ENCODE data around the gene ASMTL.
"Not testable (repeated sequence)": the region's sequence is repeated elsewhere in the genome, so short reads cannot be mapped to it uniquely, and the experiment has no call there.

Gene ASMTL

GRCh38 chrX:1481636-1482529 lies 29.2 kb upstream of the ASMTL start:
- no peak for DNase-seq

- DNase-seq: no peak
Measured at GRCh38 chrX:1480082-1480785, 27.5 kb upstream of the ASMTL start.

GRCh38 chrX:1477801-1478458 lies 25.2 kb upstream of the ASMTL start:
- no peak for DNase-seq

- DNase-seq: no peak
Measured at GRCh38 chrX:1477229-1477628, 24.5 kb upstream of the ASMTL start.

- DNase-seq: no peak
Measured at GRCh38 chrX:1476682-1477081, 24.0 kb upstream of the ASMTL start.

GRCh38 chrX:1475881-1476280 lies 23.2 kb upstream of the ASMTL start:
- DNase-seq: no peak

DNA sequence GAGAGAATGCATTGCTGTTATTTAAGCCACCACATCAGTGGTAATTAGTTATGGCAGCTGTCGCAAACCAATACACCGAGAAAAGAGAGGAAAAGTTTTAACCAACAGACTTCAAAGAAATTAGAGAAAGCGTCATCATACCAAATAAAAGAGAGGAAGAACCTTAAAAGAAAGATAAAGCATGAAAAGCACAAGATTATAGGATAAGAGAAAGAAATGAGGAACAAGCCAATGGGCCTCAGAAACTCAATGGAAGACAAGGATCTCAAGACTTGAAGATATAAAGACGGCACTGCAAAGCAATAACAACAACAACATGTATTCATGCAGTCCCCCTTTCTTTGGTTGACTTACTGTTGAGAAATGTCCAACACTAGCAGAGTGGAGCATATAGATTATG lies 22.8 kb upstream of the ASMTL start:
- DNase-seq: no peak

DNA sequence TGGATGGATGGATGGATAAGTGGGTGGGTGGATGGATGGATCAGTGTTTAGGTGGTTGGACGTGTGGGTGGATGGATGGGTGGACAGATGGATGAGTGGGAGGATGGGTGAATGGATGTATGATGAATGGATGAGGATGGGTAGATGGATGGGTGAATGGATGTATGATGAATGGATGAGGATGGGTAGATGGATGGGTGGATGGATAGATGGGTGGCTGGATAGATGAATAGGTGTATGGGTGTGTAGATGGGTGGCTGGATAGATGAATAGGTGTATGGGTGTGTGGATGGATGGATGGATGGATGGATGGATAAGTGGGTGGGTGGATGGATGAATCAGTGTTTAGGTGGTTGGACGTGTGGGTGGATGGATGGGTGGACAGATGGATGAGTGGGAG lies 21.9 kb upstream of the ASMTL start:
- DNase-seq: not testable (repeated sequence)

DNA sequence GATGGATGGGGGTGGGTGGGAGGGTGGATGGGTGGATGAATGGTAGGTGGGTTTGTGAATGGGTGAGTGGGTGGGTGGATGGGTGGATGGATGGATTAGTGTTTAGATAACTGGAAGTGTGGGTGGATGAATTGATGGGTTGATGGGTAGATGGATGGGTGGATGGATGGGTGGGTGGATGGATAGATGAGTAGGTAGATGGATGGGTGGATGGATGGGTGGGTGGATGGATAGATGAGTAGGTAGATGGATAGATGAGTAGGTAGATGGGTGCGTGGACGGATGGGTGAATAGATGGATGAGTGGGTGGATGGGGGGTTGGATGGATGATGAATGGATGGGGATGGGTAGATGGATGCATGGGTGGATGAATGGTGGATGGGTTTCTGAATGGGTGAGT lies 20.3 kb upstream of the ASMTL start:
- DNase-seq: no peak

- DNase-seq: peak; percentile 36 to 53 (median 52)
Measured at GRCh38 chrX:1468250-1468772, 15.6 kb upstream of the ASMTL start.

DNA sequence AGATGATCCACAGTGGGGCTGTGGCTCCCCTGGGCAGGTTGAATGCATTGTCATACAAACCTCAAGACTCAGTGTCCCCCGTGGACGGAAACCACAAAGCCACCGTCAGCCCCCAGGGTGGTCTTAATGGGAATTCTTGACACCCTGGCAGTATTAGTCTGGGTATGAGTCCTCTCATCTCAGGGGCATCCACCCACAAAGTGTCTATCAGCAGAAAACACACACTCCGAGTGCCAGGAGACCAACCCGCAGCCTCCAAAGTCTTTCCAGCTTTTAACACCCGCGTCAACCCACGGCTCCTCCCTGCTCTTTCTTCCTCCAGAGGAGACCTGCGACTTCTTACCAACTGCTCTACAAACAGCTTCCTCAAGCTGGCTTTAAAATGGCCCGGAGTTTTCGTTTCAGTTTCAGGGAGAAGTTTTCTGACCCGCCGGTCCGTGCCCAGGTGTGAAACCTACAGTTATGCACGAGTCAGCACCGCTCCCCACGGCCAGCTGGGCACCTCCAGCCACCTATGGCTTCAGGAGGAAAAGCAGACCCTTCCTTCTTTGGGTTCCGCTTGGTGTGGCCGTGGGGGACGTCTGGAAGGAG lies 14.4 kb upstream of the ASMTL start:
- peak in 2 of 4 experiments; percentile 7 to 9 for DNase-seq

DNA sequence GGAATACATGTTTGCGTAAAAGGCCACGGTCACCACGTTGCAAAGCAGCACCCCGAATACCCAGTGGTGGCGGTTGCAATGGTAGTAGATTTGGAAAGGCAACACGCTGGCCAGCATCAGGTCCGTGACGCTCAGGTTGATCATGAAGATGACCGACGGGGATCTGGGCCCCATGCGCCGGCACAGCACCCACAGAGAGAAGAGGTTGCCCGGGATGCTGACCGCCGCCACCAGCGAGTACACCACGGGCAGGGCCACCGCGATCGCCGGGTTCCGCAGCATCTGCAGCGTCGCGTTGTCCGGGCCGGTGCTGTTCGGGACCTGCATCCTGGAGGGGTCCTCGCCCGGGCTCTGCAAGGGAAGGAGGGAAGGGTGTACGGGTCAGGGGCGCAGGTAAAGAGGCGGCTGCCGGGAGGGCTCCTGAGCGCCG lies 13.5 kb upstream of the ASMTL start:
- no peak for DNase-seq

DNA sequence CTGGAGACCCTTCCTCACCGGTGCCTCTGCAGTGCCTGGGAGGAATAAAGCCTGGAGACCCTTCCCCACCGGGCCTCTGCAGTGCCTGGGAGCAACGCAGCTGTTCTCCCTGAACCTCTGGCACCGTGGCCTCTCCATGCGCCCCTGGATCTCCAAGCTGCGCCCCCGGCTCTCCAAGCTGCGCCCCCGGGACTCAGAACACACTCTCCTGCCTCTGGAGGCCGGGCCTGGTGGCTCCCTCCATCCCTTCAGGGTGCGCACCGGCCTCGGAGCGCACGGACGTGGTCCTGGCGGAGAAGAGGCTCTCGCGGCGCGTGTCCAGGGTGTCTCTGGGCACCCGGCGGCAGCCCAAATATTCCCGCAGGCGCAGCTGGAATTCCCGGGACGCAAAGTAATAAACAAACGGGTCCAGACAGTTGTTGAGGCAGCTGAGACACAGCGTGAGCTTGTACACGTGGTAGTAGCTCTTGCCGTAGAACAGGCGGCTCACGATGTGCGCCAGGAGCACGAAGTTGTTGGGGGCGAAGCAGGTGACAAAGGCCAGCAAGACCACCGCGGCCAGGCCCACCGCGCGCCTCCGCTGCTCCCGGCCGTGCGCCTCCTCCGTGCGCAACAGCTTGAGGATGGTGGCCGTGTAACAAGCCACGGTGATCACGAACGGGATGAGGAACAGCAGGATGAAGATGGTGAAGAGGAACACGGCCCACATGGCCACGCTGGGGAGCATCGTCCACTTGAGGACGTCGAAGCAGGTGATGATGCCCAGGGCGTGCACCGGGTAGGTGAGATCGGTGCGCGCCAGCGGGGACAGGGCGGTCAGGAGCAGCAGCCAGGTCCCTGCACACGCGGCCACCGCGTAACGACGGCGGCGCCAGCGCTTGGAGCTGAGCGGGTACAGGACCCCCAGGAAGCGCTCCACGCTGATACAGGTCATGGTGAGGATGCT lies 12.8 kb upstream of the ASMTL start:
- DNase-seq: no peak

DNA sequence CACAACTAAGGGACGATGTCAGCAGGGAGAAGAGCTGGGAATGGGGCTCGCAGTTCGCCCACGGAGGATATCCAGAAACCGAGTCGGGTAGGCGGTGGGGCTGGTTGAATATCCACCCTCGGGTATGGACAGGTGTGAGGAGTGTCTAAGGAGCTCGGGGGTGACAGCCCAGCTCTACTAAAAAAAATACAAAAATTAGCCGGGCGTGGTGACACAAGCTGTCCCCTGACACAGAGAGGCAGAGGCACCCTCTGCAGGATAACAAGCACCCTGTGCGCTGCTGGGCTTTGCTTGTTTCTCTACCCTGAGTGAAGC lies 12.2 kb upstream of the ASMTL start:
- DNase-seq: no peak

- DNase-seq: no peak
Measured at GRCh38 chrX:1464041-1464970, 11.6 kb upstream of the ASMTL start.

- no peak for DNase-seq
Measured at GRCh38 chrX:1463581-1463980, 10.9 kb upstream of the ASMTL start.

GRCh38 chrX:1462596-1463251 lies 10.0 kb upstream of the ASMTL start:
- DNase-seq: peak in 3 of 4 experiments; percentile 27 to 44 (median 33)

- DNase-seq: no peak
Measured at GRCh38 chrX:1462110-1462509, 9.4 kb upstream of the ASMTL start.

- no peak for DNase-seq
Measured at GRCh38 chrX:1455948-1456280, 3.2 kb upstream of the ASMTL start.

All from activated CD4-positive, CD25-positive, alpha-beta regulatory T cell (primary cell).